ENCODE results near the gene SMOC2. TPM values are rescaled to one million over a fixed set of nuclear protein-coding genes. Genes with fewer than 3 reads are reported as not detected.
"Not testable (repeated sequence)": the region's sequence is repeated elsewhere in the genome, so short reads cannot be mapped to it uniquely, and the experiment has no call there.

Gene SMOC2
- total RNA-seq, 1 donor from 2014 or later = not detected

DNA sequence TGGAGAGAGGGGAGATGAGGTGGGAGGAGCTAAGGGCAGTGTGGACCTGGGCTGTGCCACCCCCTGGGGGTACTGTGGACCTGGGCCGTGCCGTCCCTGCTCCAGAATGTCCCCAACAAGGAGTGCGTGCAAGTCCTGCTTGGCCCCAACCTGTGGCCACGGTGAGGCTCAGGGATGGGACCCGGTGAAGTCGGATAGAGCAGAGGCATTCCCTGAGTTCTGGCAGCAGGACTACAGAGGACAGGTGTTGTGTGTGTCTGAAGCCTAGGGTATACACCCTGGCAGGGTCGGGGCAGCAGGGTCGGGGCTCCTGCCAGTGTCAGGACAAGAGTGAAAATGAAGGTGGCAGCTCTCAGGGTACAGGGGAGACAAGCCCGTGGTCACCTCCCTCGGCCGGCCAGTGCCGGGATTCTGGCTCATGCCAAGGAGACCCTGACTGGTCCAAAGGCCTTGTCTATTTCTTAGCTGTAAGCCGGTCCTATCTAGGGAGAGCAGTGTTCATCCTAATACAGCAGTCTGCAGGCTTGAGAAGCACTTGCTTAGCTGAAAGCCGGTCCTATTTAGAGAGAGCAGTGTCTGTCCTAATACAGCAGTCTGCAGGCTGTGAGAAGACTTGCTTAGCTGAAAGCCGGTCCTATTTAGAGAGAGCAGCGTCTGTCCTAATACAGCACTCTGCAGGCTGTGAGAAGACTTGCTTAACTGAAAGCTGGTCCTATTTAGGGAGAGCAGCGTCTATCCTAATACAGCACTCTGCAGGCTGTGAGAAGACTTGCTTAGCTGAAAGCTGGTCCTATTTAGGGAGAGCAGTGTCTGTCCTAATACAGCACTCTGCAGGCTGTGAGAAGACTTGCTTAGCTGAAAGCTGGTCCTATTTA, 95.9 kb downstream of the SMOC2 start:
- Histone ChIP-seq H3K27me3 (ENCODE audit: control insufficient read depth, insufficient read depth, low read length) (no peaks in the 10 kb centered on the region), H3K4me3 (ENCODE audit: low read depth, low read length) (no peak overlapping the region), H3K36me3 (ENCODE audit: control insufficient read depth, insufficient read depth, low read length) (no peaks in the 10 kb centered on the region)
- DNase-seq (ENCODE audit: low read depth) = no peak
- TF ChIP-seq, protein P1, sequence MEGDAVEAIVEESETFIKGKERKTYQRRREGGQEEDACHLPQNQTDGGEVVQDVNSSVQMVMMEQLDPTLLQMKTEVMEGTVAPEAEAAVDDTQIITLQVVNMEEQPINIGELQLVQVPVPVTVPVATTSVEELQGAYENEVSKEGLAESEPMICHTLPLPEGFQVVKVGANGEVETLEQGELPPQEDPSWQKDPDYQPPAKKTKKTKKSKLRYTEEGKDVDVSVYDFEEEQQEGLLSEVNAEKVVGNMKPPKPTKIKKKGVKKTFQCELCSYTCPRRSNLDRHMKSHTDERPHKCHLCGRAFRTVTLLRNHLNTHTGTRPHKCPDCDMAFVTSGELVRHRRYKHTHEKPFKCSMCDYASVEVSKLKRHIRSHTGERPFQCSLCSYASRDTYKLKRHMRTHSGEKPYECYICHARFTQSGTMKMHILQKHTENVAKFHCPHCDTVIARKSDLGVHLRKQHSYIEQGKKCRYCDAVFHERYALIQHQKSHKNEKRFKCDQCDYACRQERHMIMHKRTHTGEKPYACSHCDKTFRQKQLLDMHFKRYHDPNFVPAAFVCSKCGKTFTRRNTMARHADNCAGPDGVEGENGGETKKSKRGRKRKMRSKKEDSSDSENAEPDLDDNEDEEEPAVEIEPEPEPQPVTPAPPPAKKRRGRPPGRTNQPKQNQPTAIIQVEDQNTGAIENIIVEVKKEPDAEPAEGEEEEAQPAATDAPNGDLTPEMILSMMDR (IDR thresholded peaks at IDR 0.05; ENCODE audit: insufficient read depth, low read length, poor library complexity, severe bottlenecking) = no peak

DNA sequence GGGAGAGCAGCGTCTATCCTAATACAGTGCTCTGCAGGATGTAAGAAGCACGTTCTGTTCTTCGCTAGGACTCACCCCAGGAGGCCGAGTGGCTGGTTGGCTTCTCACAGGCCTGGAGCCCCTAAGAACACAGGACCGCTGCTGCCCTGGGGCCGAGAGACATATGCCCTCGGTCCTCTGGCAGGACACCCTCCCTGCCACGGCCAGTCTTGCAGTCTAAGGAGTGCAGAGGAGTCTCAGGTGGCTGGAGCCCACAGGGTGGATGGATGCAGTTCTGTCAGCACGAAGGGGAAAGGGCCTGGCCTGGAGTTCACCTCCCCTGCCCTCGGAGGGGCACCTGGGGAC, 96.5 kb downstream of the SMOC2 start:
- TF ChIP-seq, protein P1 (IDR thresholded peaks at IDR 0.05; ENCODE audit: insufficient read depth, low read length, poor library complexity, severe bottlenecking) = no peak
- no peaks in the 10 kb centered on the region for H3K27me3 ChIP-seq (ENCODE audit: control insufficient read depth, insufficient read depth, low read length)
- no peak overlapping the region for H3K4me3 ChIP-seq (ENCODE audit: low read depth, low read length)
- H3K36me3 ChIP-seq (ENCODE audit: control insufficient read depth, insufficient read depth, low read length) = no peaks in the 10 kb centered on the region
- DNase-seq (ENCODE audit: low read depth) = no peak

DNA sequence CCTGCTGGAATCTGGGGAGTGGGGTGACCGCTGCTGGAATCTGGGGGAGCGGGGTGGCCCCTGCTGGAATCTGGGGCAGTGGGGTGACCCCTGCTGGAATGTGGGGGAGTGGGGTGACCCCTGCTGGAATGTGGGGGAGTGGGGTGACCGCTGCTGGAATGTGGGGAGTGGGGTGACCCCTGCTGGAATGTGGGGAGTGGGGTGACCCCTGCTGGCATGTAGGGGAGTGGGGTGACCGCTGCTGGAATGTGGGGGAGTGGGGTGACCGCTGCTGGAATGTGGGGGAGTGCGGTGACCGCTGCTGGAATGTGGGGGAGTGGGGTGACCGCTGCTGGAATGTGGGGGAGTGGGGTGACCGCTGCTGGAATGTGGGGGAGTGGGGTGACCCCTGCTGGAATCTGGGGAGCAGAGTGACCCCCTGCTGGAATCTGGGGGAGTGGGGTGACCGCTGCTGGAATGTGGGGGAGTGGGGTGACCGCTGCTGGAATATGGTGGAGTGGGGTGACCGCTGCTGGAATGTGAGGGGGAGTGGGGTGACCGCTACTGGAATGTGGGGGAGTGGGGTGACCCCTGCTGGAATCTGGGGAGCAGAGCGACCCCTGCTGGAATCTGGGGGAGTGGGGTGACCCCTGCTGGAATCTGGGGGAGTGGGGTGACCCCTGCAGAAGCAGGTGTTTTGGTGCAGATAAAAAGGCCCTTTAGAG, 97.4 kb downstream of the SMOC2 start:
- not testable (repeated sequence) for H3K4me3 ChIP-seq (ENCODE audit: low read depth, low read length); H3K27me3 ChIP-seq (ENCODE audit: control insufficient read depth, insufficient read depth, low read length); H3K36me3 ChIP-seq (ENCODE audit: control insufficient read depth, insufficient read depth, low read length); DNase-seq (ENCODE audit: low read depth)

DNA sequence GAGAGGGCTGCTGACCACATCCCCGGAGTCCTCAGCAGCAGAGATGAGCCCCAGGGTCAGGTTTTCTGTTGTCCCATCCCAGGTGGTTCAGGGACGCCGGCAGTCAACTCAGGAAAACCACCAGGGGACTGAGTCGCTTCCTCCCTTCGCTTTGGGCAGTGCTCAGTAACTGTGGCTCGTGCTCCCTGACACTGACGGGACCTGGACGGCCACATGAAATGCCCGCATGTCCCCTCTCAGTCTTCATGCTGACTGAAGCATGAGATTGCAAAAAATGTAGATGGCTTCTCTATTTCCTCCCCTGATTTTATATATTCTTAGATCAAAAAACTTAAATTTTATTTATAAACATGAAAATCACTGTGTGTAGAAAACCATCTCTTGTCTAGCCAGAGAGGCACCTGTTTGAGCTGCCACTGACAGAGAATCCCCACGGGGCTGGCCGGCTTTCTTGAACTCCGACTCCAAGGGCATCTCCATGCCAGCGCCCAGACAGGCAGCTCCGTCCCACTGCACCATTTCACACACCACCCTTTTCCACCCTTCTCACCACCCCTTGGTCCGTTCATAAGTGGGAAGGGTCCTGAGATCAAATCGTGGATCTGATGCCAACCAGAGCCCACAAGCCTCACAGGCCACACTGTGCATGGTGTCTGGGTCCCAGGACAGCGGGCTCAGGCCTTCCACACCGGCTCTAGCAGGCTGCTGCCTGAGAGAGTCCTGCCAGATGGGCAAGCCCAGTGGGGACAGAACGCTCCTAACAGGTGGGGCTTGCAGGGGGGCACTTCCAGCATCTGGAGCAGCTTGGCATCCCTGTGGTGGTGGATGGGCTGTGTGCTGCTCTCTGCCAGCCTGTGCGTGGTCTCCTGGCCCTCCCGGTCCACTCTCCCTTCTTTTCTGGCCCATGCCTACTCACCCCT, 98.2 kb downstream of the SMOC2 start:
- H3K27me3 ChIP-seq (ENCODE audit: control insufficient read depth, insufficient read depth, low read length) = no peaks in the 10 kb centered on the region
- H3K4me3 ChIP-seq (ENCODE audit: low read depth, low read length) = no peak overlapping the region
- TF ChIP-seq, protein P1 (IDR thresholded peaks at IDR 0.05; ENCODE audit: insufficient read depth, low read length, poor library complexity, severe bottlenecking) = no peak
- H3K36me3 ChIP-seq (ENCODE audit: control insufficient read depth, insufficient read depth, low read length) = no peaks in the 10 kb centered on the region
- DNase-seq (ENCODE audit: low read depth) = no peak

DNA sequence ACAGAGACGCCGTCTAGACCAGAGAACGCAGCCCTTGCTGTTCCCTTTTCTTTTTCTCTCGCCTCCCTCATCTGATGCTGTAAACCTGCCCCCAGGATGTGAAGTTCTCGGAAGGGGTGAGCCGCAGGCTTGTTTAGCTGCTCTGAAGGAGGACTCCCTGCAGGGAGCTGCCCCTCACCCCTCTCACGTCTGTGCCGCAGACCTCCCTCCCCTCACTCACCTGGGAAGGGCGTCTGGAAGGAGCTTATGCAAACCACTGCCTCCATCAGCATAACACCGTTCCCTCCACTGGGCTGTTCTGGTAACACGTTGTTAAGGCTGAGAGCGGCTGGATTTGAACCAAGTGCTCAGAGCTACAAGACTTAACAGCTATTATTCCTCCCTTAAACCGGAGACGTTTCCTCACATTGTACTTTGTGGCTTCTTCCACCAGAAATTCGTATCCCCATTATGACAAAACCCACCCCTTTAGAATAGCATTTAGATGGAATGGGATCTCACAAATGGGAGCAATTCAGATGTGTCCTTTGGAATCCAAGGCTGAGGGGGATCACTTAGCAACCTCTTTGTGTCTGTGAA, 99.8 kb downstream of the SMOC2 start:
- Histone ChIP-seq H3K27me3 (ENCODE audit: control insufficient read depth, insufficient read depth, low read length) (no peaks in the 10 kb centered on the region), H3K4me3 (ENCODE audit: low read depth, low read length) (no peak overlapping the region), H3K36me3 (ENCODE audit: control insufficient read depth, insufficient read depth, low read length) (no peaks in the 10 kb centered on the region)
- DNase-seq (ENCODE audit: low read depth) = no peak
- TF ChIP-seq, protein P1 (IDR thresholded peaks at IDR 0.05; ENCODE audit: insufficient read depth, low read length, poor library complexity, severe bottlenecking) = no peak

Data from kidney epithelial cell (primary cell).